Measurements from ENCODE around the gene OR4B1. TPM values are rescaled to one million over a fixed set of nuclear protein-coding genes. Genes with fewer than 3 reads are reported as not detected.
"Not testable (repeated sequence)": the region's sequence is repeated elsewhere in the genome, so short reads cannot be mapped to it uniquely, and the experiment has no call there.

Gene OR4B1
- not detected in 2 replicates for total RNA-seq

- no peak for DNase-seq (ENCODE audit: low read depth in 2 of 2)
Observed at GRCh38 chr11:48216510-48216909, at the start of gene OR4B1. Gene OR4B1, plus strand, starts transcription at chr11:48216810. Its CDS starts 0 bp downstream, at chr11:48216810.

GRCh38 chr11:48167380-48167779 is 49.2 kb upstream of the OR4B1 start:
- DNase-seq (ENCODE audit: low read depth in 2 of 2) = no peak

GRCh38 chr11:48168815-48169214 is 47.8 kb upstream of the OR4B1 start:
- no peak for DNase-seq (ENCODE audit: low read depth in 2 of 2)

GRCh38 chr11:48169259-48169658 is 47.4 kb upstream of the OR4B1 start:
- DNase-seq (ENCODE audit: low read depth in 2 of 2) = peak in 1 of 2 donors; percentile 10

- DNase-seq (ENCODE audit: low read depth in 2 of 2) = peak; percentile 16 to 70
Observed at GRCh38 chr11:48169717-48170116, 46.9 kb upstream of the OR4B1 start.

- DNase-seq (ENCODE audit: low read depth in 2 of 2) = peak; percentile 8 to 63
Observed at GRCh38 chr11:48170241-48171233, 46.1 kb upstream of the OR4B1 start.

GRCh38 chr11:48172818-48173609 is 43.6 kb upstream of the OR4B1 start:
- peak; percentile 61 to 67 for DNase-seq (ENCODE audit: low read depth in 2 of 2)

- DNase-seq (ENCODE audit: low read depth in 2 of 2) = no peak
Observed at GRCh38 chr11:48177661-48178060, 38.9 kb upstream of the OR4B1 start.

- DNase-seq (ENCODE audit: low read depth in 2 of 2) = no peak
Observed at GRCh38 chr11:48180627-48181026, 36.0 kb upstream of the OR4B1 start.

- DNase-seq (ENCODE audit: low read depth in 2 of 2) = no peak
Observed at GRCh38 chr11:48182860-48183526, 33.6 kb upstream of the OR4B1 start.

GRCh38 chr11:48184452-48184851 is 32.2 kb upstream of the OR4B1 start:
- no peak for DNase-seq (ENCODE audit: low read depth in 2 of 2)

- not testable (repeated sequence) for DNase-seq (ENCODE audit: low read depth in 2 of 2)
Observed at GRCh38 chr11:48190906-48191654, 25.5 kb upstream of the OR4B1 start.

GRCh38 chr11:48193876-48194275 is 22.7 kb upstream of the OR4B1 start:
- DNase-seq (ENCODE audit: low read depth in 2 of 2) = no peak

GRCh38 chr11:48207881-48208280 is 8.7 kb upstream of the OR4B1 start:
- no peak for DNase-seq (ENCODE audit: low read depth in 2 of 2)

GRCh38 chr11:48210052-48210451 is 6.6 kb upstream of the OR4B1 start:
- DNase-seq (ENCODE audit: low read depth in 2 of 2) = peak in 1 of 2 donors; percentile 25

- no peak for DNase-seq (ENCODE audit: low read depth in 2 of 2)
Observed at GRCh38 chr11:48228761-48229160, 12.2 kb downstream of the OR4B1 start.

- DNase-seq (ENCODE audit: low read depth in 2 of 2) = not testable (repeated sequence)
Observed at GRCh38 chr11:48230057-48230456, 13.4 kb downstream of the OR4B1 start.

GRCh38 chr11:48237727-48238126 is 21.1 kb downstream of the OR4B1 start:
- DNase-seq (ENCODE audit: low read depth in 2 of 2) = no peak

GRCh38 chr11:48242501-48242900 is 25.9 kb downstream of the OR4B1 start:
- no peak for DNase-seq (ENCODE audit: low read depth in 2 of 2)

GRCh38 chr11:48244804-48245203 is 28.2 kb downstream of the OR4B1 start, which contains the start of gene OR4X2:
Gene OR4X2, plus strand, starts transcription at chr11:48245104. Its CDS starts 0 bp downstream, at chr11:48245104.
- DNase-seq (ENCODE audit: low read depth in 2 of 2) = no peak

- no peak for DNase-seq (ENCODE audit: low read depth in 2 of 2)
Observed at GRCh38 chr11:48248902-48249301, 32.3 kb downstream of the OR4B1 start.
